Lower leg skin (tissue), 3 donors: ENCODE results near the gene NR5A2.

Experiments
- CTCF ChIP-seq, 3 donors: fragments of 450-650 bp; IDR thresholded peaks; one replicate each; pipeline ENCODE4 v1.5.1; 2016; ENCODE audit warnings: antibody characterized with exemption in 3 of 3, mild to moderate bottlenecking in 3 of 3, moderate library complexity in 2 of 3
- POLR2A ChIP-seq, 2 donors: fragments of 450-650 bp; IDR thresholded peaks; one replicate each; pipeline ENCODE4 v1.6.1; 2016 to 2017; ENCODE audit warnings: antibody characterized with exemption in 2 of 2, mild to moderate bottlenecking in 1 of 2, moderate library complexity in 1 of 2

- TF ChIP-seq CTCF (IDR thresholded peaks at IDR 0.05): no peak
- TF ChIP-seq POLR2A (IDR thresholded peaks at IDR 0.05): no peak
These were observed 100.6 kb downstream of the NR5A2 start for GRCh38 chr1:200128081-200128480.
